IMR-90 (cell line): ENCODE measurements around the gene CMTM8.

Experiments used
- BHLHE40 ChIP-seq: fragments of 150-350 bp; IDR thresholded peaks from 2 replicates; pipeline ENCODE4 v1.6.1; 2016; ENCODE audit warnings: mild to moderate bottlenecking, low read depth, low read length
- CEBPB ChIP-seq: IDR thresholded peaks from 2 replicates; pipeline ENCODE4 v1.6.1; 2012; ENCODE audit warnings: low read depth, low read length, improper control_type of control experiment
- CHD1 ChIP-seq: IDR thresholded peaks from 2 replicates; pipeline ENCODE4 v1.6.1; 2012; ENCODE audit warnings: low read depth, low read length, improper control_type of control experiment
- FOS ChIP-seq: fragments of 150-350 bp; IDR thresholded peaks from 2 replicates; pipeline ENCODE4 v1.6.1; 2016; ENCODE audit warnings: low read depth, low read length
- MAFK ChIP-seq: IDR thresholded peaks from 2 replicates; pipeline ENCODE4 v1.6.1; 2012; ENCODE audit warnings: low read depth, low read length, improper control_type of control experiment
- MAZ ChIP-seq: IDR thresholded peaks from 2 replicates; pipeline ENCODE4 v1.6.1; 2012; ENCODE audit warnings: low read depth, mild to moderate bottlenecking, low read length, improper control_type of control experiment, moderate library complexity, borderline replicate concordance
- MXI1 ChIP-seq: IDR thresholded peaks from 2 replicates; pipeline ENCODE4 v1.6.1; 2012; ENCODE audit warnings: low read depth, mild to moderate bottlenecking, low read length, moderate library complexity, borderline replicate concordance
- NFE2L2 ChIP-seq: fragments of 150-350 bp; IDR thresholded peaks from 2 replicates; pipeline ENCODE4 v1.6.1; 2016; ENCODE audit warnings: low read depth, mild to moderate bottlenecking, low read length
- POLR2A ChIP-seq: IDR thresholded peaks from 2 replicates; pipeline ENCODE4 v1.6.1; 2012; ENCODE audit warnings: mild to moderate bottlenecking, low read depth, low read length
- RAD21 ChIP-seq: IDR thresholded peaks from 2 replicates; pipeline ENCODE4 v1.6.1; 2012; ENCODE audit warnings: low read length, improper control_type of control experiment
- TF ChIP-seq, protein P1 (sequence below): conservative IDR thresholded peaks from 2 replicates; pipeline ENCODE4 v1.5.1; 2012; ENCODE audit warnings: mild to moderate bottlenecking, low read depth, low read length, improper control_type of control experiment
- TF ChIP-seq, protein P2 (sequence below): fragments of 150-350 bp; IDR thresholded peaks from 2 replicates; pipeline ENCODE4 v1.6.1; 2017; ENCODE audit warnings: mild to moderate bottlenecking, antibody characterized with exemption, low read length, low read depth

- TF ChIP-seq MXI1 (no peak), RAD21 (no peak), FOS (no peak), POLR2A (no peak), BHLHE40 (no peak), MAFK (no peak), NFE2L2 (no peak), MAZ (no peak), CEBPB (no peak), CHD1 (no peak)
- TF ChIP-seq, protein P1, sequence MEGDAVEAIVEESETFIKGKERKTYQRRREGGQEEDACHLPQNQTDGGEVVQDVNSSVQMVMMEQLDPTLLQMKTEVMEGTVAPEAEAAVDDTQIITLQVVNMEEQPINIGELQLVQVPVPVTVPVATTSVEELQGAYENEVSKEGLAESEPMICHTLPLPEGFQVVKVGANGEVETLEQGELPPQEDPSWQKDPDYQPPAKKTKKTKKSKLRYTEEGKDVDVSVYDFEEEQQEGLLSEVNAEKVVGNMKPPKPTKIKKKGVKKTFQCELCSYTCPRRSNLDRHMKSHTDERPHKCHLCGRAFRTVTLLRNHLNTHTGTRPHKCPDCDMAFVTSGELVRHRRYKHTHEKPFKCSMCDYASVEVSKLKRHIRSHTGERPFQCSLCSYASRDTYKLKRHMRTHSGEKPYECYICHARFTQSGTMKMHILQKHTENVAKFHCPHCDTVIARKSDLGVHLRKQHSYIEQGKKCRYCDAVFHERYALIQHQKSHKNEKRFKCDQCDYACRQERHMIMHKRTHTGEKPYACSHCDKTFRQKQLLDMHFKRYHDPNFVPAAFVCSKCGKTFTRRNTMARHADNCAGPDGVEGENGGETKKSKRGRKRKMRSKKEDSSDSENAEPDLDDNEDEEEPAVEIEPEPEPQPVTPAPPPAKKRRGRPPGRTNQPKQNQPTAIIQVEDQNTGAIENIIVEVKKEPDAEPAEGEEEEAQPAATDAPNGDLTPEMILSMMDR, result no peak
- TF ChIP-seq, protein P2, sequence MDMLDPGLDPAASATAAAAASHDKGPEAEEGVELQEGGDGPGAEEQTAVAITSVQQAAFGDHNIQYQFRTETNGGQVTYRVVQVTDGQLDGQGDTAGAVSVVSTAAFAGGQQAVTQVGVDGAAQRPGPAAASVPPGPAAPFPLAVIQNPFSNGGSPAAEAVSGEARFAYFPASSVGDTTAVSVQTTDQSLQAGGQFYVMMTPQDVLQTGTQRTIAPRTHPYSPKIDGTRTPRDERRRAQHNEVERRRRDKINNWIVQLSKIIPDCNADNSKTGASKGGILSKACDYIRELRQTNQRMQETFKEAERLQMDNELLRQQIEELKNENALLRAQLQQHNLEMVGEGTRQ, result no peak
Measured at GRCh38 chr3:32237670-32238452, 619 bp upstream of the CMTM8 start.
